Skeletal muscle tissue (tissue), 4 donors: Measurements from ENCODE around the gene SEPTIN3. TPM values are rescaled to one million over a fixed set of nuclear protein-coding genes. Genes with fewer than 3 reads are reported as not detected.
"Not testable (repeated sequence)": the region's sequence is repeated elsewhere in the genome, so short reads cannot be mapped to it uniquely, and the experiment has no call there.

ENCODE experiments used
- H3K27ac ChIP-seq: one replicate; pipeline ENCODE4 v1.7.0; 2013; ENCODE audit warnings: mild to moderate bottlenecking, low read depth, low read length, inconsistent platforms
- H3K27me3 ChIP-seq, 3 donors: one replicate each; pipeline ENCODE4 v1.7.0; 2013; ENCODE audit warnings: low read length in 3 of 3; ENCODE audit not compliant: control insufficient read depth in 3 of 3, insufficient read depth in 3 of 3
- H3K36me3 ChIP-seq, 3 donors: one replicate each; pipeline ENCODE4 v1.7.0; 2013; ENCODE audit warnings: low read length in 3 of 3; ENCODE audit not compliant: control insufficient read depth in 3 of 3, insufficient read depth in 3 of 3
- H3K4me1 ChIP-seq, 3 donors: one replicate each; pipeline ENCODE4 v1.7.0; 2013; ENCODE audit warnings: low read length in 3 of 3, mild to moderate bottlenecking in 3 of 3; ENCODE audit not compliant: control insufficient read depth in 3 of 3, insufficient read depth in 3 of 3
- H3K4me3 ChIP-seq, 3 donors: one replicate each; pipeline ENCODE4 v1.7.0; 2013; ENCODE audit warnings: low read length in 3 of 3
- H3K9ac ChIP-seq, 3 donors: one replicate each; pipeline ENCODE4 v1.7.0; 2013; ENCODE audit warnings: low read length in 3 of 3, mild to moderate bottlenecking in 3 of 3, moderate library complexity in 2 of 3, low read depth in 1 of 3
- H3K9me3 ChIP-seq, 3 donors: one replicate each; pipeline ENCODE4 v1.7.0; 2013; ENCODE audit warnings: low read length in 3 of 3; ENCODE audit not compliant: control insufficient read depth in 3 of 3
- total RNA-seq: library from RNA; depleted of rRNA; stranded (reverse); fragments of >200 nt; gene quantifications from one replicate; pipeline ENCODE4 v1.2.3, GENCODE V29; 2014
- donor health status: Osteomylitis.

The SEPTIN3 gene
- total RNA-seq, 1 donor from 2014 or later, result 0.52 TPM

DNA sequence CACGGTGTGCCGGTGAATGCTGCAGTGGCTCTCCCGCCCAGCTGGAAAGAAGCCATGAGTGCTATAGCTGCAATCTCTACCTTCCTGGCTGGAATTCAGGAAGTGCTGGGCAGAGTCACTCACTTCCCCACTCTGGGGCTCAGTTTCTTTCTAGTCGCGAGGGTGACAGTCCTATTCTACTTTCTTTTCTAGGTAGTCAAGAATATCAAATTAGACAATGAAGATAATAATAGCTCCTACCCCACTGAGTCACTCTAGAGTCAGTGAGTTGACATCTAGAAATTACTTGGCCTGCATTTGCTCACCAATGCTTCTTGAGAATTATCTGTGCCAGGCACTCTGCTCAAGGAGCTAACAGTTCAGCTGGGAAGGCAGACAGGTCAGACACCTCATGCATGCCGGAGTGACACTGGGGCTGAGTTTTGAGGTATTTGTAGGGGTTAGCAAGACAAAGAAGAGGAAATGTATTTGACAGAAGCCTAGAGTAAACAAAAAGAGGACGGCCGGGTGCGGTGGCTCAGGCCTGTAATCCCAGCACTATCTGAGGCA lies 25.5 kb upstream of the SEPTIN3 start:
- no peak overlapping the region for H3K4me3 ChIP-seq
- no peaks in the 10 kb centered on the region for H3K36me3 ChIP-seq
- peaks cover 0 to 4% (median 0%) of the 10 kb centered on the region in 3 donors for H3K27me3 ChIP-seq
- H3K4me1 ChIP-seq, result peaks cover 26 to 36% (median 31%) of the 10 kb centered on the region in 3 donors
- H3K9ac ChIP-seq, result peak overlapping the region in 2 of 3 donors; percentile 41 to 50
- H3K9me3 ChIP-seq, result no peaks in the 10 kb centered on the region
- H3K27ac ChIP-seq, result peak overlapping the region; percentile 33

DNA sequence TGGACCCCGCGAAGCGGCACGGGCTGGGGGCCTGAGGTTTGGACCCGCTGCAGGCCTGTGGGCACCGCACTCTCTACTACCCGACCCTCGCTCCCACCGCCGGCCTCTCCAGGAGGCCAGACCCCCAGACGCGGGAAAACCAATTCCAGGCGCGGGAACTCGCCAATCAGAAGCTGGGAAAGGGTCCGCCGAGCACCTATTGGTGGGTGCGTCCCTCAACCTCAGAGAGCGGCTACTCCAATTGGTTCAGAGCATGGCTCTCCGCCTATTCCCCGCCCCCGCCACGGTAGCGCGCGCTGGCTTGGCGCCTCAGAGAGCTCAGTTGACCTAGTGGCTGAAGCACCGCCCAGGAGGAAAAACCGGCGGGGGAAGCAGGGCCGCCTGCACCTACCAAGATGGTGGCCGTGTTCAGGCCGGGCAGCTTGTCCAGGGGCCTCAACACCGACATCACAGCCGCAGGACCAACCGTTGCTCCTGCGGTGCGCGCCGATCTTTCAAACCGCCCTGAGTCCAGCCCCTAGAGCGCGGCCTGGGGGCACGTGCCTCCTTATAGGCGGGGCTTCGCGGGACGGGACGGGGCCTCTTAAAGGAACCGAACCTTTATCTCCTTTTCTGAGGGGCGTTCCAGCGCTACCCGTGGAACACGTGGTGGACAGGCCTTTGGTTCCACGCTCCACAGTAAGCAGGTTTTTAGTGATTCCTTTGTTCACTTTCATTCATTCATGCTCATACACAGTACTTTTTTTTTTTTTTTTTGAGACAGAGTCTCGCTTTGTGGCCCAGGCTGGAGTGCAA lies 22.4 kb upstream of the SEPTIN3 start, which contains the start of gene CENPM:
TSS of gene CENPM (minus strand) at position 524 of the 795 bp plus-strand sequence. CDS start at position 448, 76 bp downstream.
- Histone ChIP-seq H3K27me3 (peaks cover under 1 to 12% (median under 1%) of the 10 kb centered on the region in 3 donors), H3K9me3 (no peaks in the 10 kb centered on the region), H3K4me3 (peak within 1 kb of the TSS; percentile 86 to 94 (median 90)), H3K9ac (peak within 1 kb of the TSS; percentile 55 to 76 (median 70)), H3K4me1 (peaks cover 14 to 22% (median 18%) of the 10 kb centered on the region in 3 donors), H3K36me3 (no peaks in the 10 kb centered on the region), H3K27ac (peak within 1 kb of the TSS; percentile 20)

DNA sequence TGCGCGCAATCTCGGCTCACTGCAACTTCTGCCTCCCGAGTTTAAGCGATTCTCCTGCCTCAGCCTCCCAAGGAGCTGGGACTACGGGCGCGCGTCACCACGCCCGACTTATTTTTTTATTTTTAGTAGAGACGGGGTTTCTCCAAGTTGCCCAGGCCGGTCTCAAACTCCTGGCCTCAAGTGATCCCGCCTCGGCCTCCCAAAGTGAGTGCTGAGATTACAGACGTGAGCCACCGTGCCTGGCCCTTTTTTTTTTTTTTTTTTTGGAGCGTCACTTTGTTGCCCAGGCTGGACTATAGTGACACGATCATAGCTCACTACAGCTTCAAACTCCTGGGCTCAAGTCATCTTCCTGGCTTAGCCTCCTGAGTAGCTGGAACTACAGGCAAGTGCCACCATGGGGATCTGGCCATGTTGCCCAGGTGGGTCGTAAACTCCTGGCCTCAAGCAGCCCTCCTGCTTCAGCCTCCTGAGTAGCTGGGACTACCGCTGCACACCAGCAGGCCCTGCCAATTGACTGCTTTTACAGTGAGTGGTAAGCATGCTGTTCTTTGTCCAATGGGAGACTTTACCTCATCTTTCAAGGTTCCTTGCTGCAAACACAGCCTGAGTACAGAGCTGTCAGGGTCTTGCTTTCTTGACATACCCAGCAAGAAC lies 21.7 kb upstream of the SEPTIN3 start:
- H3K27ac ChIP-seq, result no peak overlapping the region
- no peaks in the 10 kb centered on the region for H3K9me3 ChIP-seq
- H3K9ac ChIP-seq, result peak overlapping the region; percentile 55 to 76 (median 70)
- H3K4me1 ChIP-seq, result peaks cover 14 to 22% (median 18%) of the 10 kb centered on the region in 3 donors
- H3K4me3 ChIP-seq, result peak overlapping the region; percentile 86 to 94 (median 90)
- H3K27me3 ChIP-seq, result peaks cover 3 to 20% (median 8%) of the 10 kb centered on the region in 3 donors
- H3K36me3 ChIP-seq, result no peaks in the 10 kb centered on the region

DNA sequence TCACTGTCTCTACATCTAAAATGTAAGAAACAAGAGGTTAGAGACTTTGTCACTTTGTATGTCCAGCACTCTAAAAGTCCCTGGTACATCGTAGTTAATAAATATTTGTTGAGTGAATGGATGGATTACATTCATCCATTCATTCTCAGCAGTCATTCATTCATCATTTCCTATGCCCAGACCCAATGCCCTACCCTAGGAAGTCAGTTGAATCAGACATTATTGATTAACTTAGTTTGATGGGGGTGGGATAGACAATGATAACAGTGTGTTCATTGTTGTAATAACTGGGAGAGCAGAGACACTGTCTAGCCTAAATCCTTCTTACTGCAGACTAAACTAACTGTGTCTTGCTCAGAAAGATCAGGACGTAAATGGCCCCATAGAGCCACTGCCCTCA lies 21.1 kb upstream of the SEPTIN3 start:
- Histone ChIP-seq H3K27me3 (peaks cover 3 to 24% (median 10%) of the 10 kb centered on the region in 3 donors), H3K36me3 (no peaks in the 10 kb centered on the region), H3K4me1 (peaks cover 14 to 21% (median 18%) of the 10 kb centered on the region in 3 donors), H3K9ac (no peak overlapping the region), H3K9me3 (no peaks in the 10 kb centered on the region), H3K4me3 (no peak overlapping the region), H3K27ac (no peak overlapping the region)

DNA sequence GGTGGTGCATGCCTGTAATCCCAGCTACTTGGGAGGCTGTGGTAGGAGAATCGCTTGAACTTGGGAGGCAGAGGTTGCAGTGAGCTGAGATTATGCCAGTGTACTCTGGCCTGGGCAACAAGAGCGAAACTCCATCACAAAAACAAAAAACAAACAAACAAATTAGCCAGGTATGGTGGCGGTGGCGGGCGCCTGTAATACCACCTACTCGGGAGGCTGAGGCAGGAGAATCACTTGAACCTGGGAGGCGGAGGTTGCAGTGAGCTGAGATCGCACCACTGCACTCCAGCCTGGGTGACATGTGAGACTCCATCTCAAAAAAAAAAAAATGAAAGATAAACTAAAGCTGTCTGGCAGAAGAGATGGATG lies 20.3 kb upstream of the SEPTIN3 start:
- not testable (repeated sequence) for H3K36me3 ChIP-seq, H3K4me3 ChIP-seq, H3K9me3 ChIP-seq, H3K27ac ChIP-seq, H3K9ac ChIP-seq
- peaks cover 3 to 26% (median 12%) of the 10 kb centered on the region in 3 donors for H3K27me3 ChIP-seq
- peaks cover 14 to 16% (median 14%) of the 10 kb centered on the region in 3 donors for H3K4me1 ChIP-seq

DNA sequence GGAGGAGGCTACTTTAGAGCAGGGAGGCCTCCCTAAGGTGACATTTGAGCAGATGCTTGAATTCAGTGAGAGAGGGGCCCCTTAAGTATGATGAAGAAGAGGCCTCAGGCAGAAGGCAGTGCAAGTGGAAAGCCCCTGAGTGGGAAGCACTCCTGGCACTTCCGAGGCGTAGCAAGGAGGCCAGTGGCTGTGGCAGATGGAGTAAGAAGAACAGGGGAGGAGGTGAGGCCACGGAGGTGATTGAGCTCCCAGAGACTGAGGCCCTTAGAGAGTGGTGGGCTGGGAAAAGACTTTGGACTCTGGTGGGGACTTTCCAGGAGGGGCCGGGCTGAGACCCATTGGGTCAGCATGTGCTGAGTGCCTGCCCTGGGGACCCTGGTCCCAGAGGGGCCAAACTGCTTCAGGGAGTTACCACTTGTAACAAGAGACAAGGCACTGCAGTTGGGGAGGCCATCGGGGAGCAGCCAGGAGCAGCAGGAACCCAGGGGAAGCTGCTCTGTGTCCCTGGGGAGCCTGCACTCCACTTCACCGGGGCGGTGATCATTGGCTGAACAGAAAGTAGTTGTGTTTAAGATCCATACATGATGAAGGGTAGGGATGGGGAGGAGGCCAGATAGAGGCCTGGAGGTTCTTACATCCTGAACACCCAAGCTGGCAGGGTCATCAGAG lies 19.8 kb upstream of the SEPTIN3 start:
- no peaks in the 10 kb centered on the region for H3K36me3 ChIP-seq

DNA sequence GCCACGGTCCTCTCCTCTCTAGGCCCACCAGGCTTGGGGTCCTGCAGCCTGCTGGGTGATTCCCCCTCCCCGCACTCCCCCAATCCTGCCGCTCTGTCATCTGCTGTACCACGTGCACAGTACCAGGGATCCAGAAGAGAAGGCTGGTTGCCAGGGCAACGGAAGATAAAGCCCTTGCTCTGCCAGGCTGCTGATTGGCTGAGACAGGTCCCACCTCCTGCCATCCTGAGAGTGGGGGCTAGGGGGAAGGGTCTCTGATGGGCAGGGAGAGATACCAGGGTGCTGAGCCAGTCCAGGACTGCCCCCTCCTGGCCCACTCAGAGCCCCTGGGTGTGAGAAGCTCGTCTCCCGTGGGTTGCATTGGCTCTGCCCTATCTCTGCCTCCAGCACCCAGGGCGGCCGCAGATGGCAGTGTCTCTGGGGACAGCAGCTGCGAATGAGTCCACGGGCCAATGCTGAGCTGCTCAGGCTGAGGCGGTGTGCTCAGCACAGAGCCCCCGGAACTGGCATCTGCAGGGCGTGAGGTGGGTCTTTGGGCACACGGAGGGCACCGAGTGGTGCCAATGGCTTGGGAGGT lies 17.3 kb upstream of the SEPTIN3 start, which contains the start of gene SMIM45:
TSS of gene SMIM45 (plus strand) at position 253 of the 577 bp plus-strand sequence.
- H3K4me3 ChIP-seq, result no peak within 1 kb of the TSS
- H3K27me3 ChIP-seq, result peaks cover 3 to 22% (median 16%) of the 10 kb centered on the region in 3 donors
- H3K9ac ChIP-seq, result no peak within 1 kb of the TSS
- H3K4me1 ChIP-seq, result peaks cover 2 to 3% (median 3%) of the 10 kb centered on the region in 3 donors
- no peaks in the 10 kb centered on the region for H3K36me3 ChIP-seq
- no peak within 1 kb of the TSS for H3K27ac ChIP-seq
- no peaks in the 10 kb centered on the region for H3K9me3 ChIP-seq

More for the DNA sequence above, 19.8 kb upstream of the SEPTIN3 start:
- no peak overlapping the region for H3K4me3 ChIP-seq
- no peaks in the 10 kb centered on the region for H3K9me3 ChIP-seq
- H3K27me3 ChIP-seq, result peaks cover 3 to 26% (median 12%) of the 10 kb centered on the region in 3 donors
- H3K27ac ChIP-seq, result no peak overlapping the region
- no peak overlapping the region for H3K9ac ChIP-seq
- peaks cover 14 to 16% (median 14%) of the 10 kb centered on the region in 3 donors for H3K4me1 ChIP-seq

DNA sequence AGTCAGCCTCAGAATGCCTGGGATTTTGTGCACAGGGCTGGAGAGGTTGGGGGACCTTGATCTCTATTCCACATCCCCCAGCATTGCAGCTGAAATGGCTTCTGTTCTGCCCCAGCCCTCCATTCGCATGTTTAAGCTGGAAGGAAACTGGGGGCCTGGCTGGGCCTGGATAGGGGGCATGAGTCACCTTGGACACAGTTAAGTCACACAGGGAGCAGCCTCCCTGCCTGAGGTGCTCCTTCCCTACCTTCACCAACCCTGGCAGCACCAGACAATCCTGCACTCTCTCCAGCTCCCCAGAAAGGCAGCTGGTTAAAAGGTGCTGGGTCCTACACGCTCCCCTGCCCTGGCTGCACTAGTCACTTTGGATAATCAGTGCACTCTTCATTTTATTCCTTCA lies 16.5 kb upstream of the SEPTIN3 start:
- H3K27me3 ChIP-seq, result peaks cover 3 to 22% (median 16%) of the 10 kb centered on the region in 3 donors
- peaks cover 0 to 2% (median 0%) of the 10 kb centered on the region in 3 donors for H3K4me1 ChIP-seq
- H3K4me3 ChIP-seq, result no peak overlapping the region
- no peak overlapping the region for H3K27ac ChIP-seq
- H3K9me3 ChIP-seq, result no peaks in the 10 kb centered on the region
- no peaks in the 10 kb centered on the region for H3K36me3 ChIP-seq
- H3K9ac ChIP-seq, result no peak overlapping the region

DNA sequence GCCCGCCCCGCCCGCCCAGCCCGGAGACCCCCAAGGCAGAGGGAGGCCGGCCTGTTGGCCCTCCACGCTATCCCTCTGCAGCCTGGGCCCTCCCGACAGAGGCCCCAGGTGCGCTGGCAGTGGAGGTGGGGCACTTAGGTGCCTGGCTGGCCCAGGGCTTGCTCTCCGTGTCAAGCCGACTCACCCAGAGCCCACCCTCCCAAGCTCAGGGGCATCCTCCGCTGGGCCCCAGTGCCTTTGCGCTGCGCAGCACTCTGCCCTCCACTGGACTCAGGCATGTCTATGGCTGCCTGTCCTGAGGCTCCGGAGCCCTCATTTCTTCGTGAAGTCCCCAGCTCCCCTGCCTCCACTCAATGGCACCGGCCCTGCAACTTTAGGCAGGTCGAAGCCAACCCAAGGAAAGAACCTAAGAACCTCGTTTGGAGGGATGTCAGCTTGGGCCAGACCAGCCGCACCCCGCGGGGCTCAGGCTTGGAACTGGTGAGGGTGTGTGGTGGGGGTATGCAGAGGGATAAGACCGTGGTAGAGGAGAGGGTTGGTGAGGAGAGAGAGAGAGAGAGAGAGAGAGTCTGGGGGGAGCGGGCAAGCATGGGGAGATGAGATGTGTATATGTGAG lies 11.2 kb upstream of the SEPTIN3 start:
- Histone ChIP-seq H3K27me3 (peaks cover 3 to 9% (median 6%) of the 10 kb centered on the region in 3 donors), H3K4me3 (no peak overlapping the region), H3K9ac (no peak overlapping the region), H3K4me1 (peaks cover 0 to 3% (median 0%) of the 10 kb centered on the region in 3 donors), H3K27ac (no peak overlapping the region), H3K36me3 (no peaks in the 10 kb centered on the region), H3K9me3 (no peaks in the 10 kb centered on the region)
